Measurements from ENCODE around the gene MAGEA4.

GRCh38 chrX:151920530-151920929 is 7.8 kb downstream of the MAGEA4 start:
- no peak for TF ChIP-seq CTCF (IDR thresholded peaks at IDR 0.05)
- no peak for TF ChIP-seq POLR2A (IDR thresholded peaks at IDR 0.05)

All from adrenal gland (tissue), 5 donors.